DMS153 treated with DMSO at 0.1 percent for 48 hours (cell line): ENCODE data around the gene CLCN7.

ENCODE experiments used
- DNase-seq: peaks from one replicate; lab custom pipeline; 2025; ENCODE audit not compliant: unreplicated experiment; lab: John Stamatoyannopoulos, UW

The CLCN7 gene

DNA sequence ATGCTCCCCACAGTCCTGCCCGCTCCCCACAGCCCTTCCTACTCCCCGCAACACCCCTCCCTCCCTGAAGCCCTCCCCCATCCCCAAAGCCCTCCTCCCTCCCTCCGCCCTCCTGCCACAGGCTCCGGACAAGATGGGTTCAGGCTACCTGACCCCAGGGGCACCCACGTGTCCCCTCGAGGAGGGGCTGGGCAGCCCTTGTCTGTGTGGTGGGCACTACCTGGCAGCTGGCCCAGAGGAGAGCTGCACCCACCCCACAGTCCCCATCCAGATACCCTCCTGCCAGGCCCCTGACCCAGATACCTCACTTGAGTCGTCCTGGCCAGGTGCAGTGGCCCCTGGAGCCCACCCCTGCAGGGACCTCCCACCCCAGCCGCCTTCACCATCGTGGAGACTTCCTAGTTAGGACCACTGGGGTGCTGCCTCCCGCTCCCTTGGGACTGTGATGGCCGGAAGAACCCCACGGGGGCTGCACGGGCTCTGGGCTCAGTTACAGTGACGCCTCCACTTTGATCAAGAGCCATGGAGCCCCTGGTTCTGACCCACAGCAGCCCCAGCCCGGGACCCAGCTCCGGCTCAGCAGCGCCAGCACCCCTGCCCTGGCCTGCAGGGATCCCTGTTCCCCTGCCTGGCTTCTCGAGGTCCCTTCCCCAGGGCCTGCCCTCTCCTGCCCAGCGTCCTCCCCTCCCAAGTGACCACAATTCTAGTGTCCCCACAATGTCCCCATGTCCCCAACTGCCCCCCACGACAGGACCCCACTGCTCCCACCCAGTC, 43.1 kb downstream of the CLCN7 start:
- no peak for DNase-seq

GRCh38 chr16:1430759-1431496, 43.9 kb downstream of the CLCN7 start, which contains the start of gene PERCC1:
TSS of gene PERCC1 (plus strand) at chr16:1431078. CDS start at chr16:1432594, 1,516 bp downstream.
- peak; percentile 54 for DNase-seq

DNA sequence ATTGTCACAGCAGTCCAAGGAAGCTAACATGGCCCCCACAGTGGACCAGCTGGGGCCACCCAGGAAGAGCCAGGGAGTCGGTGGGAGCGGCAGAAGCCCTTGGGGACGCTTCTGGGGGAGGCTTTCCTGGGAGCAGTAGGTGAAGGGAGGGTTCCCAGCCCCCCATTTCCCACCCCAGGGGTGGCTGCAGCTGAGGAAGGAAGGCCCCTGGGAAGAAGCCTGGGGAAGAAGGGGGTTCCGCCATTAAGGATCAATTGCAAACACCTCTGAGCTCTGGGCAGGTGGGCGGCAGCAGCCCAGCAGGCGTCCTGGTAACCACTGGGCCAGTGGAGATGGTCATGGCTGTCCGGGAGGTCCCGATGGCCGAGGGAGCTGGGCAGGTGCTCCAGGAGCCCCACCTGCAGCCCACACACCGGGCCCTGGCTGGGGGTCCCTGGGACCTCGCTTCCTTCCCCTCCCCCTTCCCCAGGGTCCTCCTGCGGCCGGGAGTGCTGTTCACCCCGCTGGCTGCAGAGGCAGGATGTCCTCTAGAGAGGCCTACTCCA, 44.5 kb downstream of the CLCN7 start:
- DNase-seq = no peak

DNA sequence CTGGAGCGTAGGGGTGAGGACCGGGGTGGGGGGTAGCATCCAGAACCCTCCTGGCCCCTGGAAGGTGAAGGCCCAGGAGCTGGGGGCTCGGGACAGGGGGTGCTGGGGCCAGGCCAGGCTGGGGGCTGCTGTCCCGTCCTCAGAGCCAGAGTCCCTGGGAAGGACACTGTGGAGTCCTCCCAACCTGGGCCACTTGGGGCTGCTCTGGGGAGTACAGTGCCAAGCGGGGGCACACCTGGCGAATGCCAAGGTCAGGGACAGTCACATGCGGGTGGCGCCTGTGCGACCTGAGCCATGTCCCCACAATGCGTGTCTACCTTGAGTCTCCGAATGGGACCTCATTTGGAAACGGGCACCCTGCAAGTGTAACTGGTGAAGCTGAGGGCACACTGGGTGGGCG, 45.2 kb downstream of the CLCN7 start:
- no peak for DNase-seq

- no peak for DNase-seq
Observed at GRCh38 chr16:1429012-1429411, 45.8 kb downstream of the CLCN7 start.

- no peak for DNase-seq
Observed at GRCh38 chr16:1428511-1428910, 46.3 kb downstream of the CLCN7 start.

GRCh38 chr16:1427473-1428461, 47.1 kb downstream of the CLCN7 start:
- no peak for DNase-seq

GRCh38 chr16:1426734-1427471, 47.9 kb downstream of the CLCN7 start:
- peak; percentile 31 for DNase-seq

DNA sequence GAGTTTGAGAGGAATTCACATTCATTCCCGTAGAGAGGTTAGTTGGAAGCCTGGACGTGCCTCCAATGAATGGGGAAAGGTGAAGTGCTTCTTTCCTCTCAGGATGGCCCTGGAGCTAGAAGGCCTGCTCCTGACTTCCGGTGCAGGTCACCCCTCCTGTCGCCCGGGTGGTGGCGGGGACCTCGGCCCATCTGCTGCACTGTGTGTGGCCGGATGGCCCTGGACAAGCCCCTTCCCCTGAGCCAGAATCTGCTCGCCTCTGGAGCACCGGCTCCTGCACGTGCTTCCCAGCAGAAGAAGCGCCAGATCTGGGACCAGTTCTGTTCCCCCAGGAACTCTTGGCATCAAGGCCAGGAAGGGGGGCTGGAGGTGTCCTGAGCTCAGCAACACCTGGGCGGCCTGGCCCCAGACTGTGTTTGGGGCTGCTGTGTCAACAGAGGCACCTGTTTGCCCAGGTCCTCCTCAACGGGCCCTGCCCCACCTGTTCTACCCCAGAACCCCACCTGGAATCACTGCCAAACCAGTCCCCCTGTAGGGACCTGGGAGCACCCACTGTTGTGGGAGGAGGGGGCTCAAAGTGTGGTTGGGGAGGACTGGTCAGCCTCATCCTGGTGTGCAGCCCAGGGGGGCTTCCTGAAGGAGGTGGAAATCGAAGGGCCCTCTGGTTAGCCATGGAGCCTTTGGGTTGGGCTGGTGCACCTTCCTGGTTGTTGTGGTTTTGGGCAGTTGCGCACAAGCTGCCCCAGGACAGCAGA, 49.0 kb downstream of the CLCN7 start:
- no peak for DNase-seq

DNA sequence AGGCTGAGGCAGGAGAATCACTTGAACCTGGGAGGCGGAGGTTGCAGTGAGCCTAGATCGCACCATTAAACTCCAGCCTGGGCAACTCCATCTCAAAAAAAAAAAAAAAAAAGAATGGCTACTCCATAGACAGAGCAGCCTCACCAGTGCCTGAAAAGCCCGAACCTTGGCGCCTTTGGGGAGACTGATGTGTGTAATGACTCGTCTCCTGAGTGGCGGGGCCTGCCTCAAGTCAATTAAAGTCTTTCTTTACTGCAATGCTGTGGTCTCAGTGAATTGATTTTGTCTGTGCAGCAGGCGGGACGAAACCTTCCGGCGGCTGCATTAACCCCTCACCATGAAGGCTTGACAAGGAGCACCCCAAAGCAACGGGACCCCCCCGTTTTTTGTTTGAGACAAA, 50.8 kb downstream of the CLCN7 start:
- no peak for DNase-seq

DNA sequence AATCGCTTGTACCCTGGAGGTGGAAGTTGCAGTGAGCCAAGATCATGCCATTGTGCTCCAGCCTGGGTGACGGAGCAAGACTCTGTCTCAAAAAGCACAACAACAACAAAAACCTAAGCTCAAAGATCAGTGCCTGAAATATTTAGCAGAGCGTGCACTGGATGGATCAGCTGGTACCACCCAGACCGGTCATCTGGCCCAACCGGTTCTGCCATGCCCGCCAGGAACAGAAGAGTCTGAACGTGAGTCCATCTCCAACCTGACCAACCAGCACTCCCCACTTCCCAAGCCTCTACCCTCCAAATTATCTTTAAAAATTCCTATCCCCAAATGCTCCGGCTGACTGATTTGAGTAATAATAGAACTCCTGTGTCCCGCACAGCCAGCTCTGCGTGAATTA, 52.8 kb downstream of the CLCN7 start:
- no peak for DNase-seq

DNA sequence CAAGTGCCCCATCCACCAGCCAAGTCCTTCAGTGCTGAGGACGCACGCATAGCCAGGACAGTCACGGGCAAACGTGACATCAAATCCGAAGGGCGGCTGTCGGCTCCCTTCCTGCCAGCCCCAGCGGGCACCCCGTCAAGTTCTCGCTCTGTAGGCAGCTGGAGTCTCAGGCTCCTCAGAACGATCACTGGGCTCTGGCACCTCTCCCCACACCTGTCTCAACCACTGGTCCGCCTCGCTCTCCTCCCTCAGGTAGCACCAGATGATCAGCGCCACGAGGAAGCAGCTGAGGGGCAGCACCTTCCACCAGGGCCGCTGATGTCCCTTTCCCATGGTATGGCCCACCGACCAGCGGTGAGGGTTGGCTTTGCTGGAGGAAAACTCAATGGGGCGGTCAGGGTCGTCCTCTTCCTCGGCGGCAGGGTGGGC, 54.7 kb downstream of the CLCN7 start:
- no peak for DNase-seq

GRCh38 chr16:1416521-1416941, 58.3 kb downstream of the CLCN7 start:
- DNase-seq = no peak

DNA sequence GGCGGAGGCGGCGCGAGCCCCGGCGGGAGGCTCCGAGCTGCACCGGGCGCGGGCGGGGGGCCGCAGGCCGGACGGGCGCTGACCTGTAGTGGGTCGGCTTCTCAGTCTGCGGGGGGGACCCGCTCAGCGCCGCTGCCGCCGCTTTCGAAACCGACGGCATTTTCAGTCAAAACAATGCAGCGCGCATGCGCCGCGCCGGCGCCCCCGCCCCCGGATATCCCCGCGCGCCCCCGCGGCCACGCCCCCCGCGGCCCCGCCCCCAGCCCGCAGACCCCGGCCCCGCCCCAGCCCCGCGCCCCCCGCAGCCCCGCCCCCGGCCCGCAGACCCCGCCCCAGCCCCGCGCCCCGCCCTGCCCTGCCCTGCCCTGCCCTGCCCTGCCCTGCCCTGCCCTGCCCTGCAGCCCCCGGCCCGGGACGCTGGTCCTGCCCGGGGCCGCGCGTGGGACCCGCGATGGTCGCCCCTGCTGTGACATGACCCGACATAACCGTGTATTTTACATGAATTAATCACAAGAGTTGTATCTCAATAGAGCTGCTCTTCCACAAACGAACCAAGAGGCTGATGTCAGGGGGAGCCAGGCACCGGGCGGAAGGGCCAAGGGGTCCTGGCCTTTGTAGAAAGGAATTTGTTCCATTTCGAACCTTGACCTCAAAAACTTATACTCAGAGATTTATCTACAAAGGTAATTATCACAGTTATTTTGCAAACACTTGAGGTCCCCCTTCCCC, 60.1 kb downstream of the CLCN7 start, which contains the start of gene UNKL:
UNKL (minus strand) TSS at position 173 of the 729 bp plus-strand sequence; CDS start at position 160, 13 bp downstream.
- DNase-seq = peak; percentile 12

DNA sequence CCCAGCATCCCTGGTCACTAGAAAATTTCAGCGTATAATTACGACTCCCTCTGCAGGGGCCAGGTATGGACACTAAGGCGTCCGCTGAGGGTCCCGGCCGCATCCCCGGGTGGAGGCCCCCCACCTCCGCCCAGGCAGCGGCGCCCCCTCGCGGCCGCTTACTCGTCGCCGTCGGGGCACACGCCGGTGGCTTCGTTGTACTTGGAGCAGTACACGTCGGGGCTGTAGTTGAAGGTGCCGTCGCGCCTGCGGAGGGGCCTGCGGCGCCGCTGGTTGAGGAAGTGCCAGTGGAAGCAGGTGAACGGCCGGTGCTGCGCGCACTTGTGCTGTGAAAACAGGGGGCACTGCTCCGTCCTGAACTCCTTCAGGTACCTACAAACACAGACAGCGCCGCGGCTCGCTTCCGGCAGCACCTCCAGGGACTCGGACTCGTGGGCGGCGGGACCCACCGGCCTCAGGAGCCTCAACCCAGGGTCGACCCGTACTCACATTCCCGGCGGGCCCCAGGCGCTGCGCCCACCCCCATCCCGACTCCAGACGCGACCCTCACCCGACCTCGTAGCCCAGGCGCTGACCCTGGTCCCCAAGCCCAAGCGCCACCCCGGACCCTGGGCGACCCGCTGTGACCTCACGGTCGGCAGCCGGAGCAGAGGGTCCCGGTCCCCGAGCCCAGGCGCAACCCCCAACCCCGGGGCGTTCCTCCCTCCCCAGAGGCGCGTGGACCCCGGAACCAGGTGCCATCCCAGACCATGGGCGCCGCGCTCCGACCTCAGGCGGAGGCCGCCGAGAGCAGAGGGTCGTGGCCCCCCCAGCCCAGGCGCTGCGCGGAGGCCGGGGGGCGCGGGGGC, 60.9 kb downstream of the CLCN7 start:
- no peak for DNase-seq

DNA sequence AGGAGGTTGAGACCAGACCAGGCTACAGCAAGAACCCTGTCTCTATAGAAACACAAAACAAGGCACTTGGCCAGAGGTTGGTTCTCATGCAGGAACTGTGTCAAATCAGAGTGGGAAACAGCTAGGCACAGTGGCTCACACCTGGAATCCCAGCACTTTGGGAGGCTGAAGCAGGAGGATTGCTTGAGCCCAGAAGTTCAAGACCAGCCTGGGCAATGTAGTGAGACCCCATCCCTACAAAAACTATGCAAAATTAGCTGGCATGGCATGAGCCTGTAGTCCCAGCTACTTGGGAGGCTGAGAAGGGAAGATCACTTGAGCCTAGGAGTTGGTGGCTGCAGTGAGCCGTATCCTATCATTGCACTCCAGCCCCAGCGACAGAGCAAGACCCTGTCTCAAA, 62.0 kb downstream of the CLCN7 start:
- no peak for DNase-seq

DNA sequence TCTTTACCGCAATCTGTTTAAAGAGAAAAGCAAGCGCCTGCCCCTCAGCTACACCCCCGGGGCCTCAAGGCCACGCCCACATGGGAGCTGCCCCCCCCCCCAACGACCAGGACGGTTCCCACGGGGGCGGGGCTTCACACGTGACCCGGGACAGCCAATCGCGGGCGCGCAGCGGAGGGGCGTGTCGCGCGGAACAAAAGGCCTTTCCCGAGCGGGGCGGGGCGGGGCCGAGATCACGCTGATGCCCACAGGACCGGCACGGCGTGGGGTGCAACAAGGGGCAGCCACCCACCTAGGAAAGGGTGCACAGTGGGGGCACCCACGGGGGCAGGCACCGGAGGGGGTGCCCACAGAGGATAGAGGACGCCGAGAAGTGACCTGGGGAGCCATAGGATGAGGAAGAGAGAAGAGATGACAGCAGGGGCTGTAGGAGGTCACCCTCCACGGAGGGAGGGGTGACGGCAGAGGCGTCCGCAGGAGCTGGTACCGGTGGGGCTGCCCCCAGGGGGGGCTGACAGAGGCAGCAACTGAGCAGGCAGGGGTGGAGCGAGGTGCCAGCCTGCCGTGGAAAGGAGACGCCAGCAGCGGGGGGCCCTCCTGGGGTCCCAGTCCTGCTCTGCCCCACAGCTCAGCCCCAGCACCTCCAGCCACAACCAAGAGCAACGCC, 66.5 kb downstream of the CLCN7 start:
- peak; percentile 69 for DNase-seq
